Karpas-422 (cell line): ENCODE data around the gene ELF2. TPM values are rescaled to one million over a fixed set of nuclear protein-coding genes. Genes with fewer than 3 reads are reported as not detected.

ENCODE experiments used
- DNase-seq: peaks from one replicate; pipeline ENCODE4 v3.0.0-alpha.2; 2015
- H2AFZ ChIP-seq: fragments of 200-600 bp; sonication (generic); 2 replicates; pipeline ENCODE4 v1.6.1; 2014; ENCODE audit warnings: antibody characterized with exemption, low read length, mixed read lengths
- H3K27ac ChIP-seq: fragments of 200-600 bp; sonication (generic); 2 replicates; pipeline ENCODE4 v1.5.1; 2014; ENCODE audit warnings: mild to moderate bottlenecking, low read length, moderate library complexity
- H3K27me3 ChIP-seq: fragments of 200-600 bp; sonication (generic); 2 replicates; pipeline ENCODE4 v1.6.1; 2014; ENCODE audit warnings: low read length, mixed read lengths
- H3K36me3 ChIP-seq: fragments of 200-600 bp; sonication (generic); 2 replicates; pipeline ENCODE4 v1.6.1; 2014; ENCODE audit warnings: low read length, mixed read lengths; ENCODE audit not compliant: insufficient read depth
- H3K4me1 ChIP-seq: fragments of 200-600 bp; sonication (generic); 2 replicates; pipeline ENCODE4 v1.6.1; 2014; ENCODE audit warnings: mild to moderate bottlenecking, low read length, mixed read lengths
- H3K4me2 ChIP-seq: fragments of 200-600 bp; sonication (generic); 2 replicates; pipeline ENCODE4 v1.6.1; 2014; ENCODE audit warnings: low read length, low read depth, mild to moderate bottlenecking; ENCODE audit not compliant: poor library complexity, severe bottlenecking
- H3K4me3 ChIP-seq: fragments of 200-600 bp; sonication (generic); 2 replicates; pipeline ENCODE4 v1.5.1; 2014; ENCODE audit warnings: mild to moderate bottlenecking, antibody characterized with exemption, low read length, mixed read lengths
- H3K79me2 ChIP-seq: fragments of 200-600 bp; sonication (generic); 2 replicates; pipeline ENCODE4 v1.6.1; 2014; ENCODE audit warnings: mild to moderate bottlenecking, low read length, mixed read lengths
- H3K9ac ChIP-seq: fragments of 200-600 bp; sonication (generic); 2 replicates; pipeline ENCODE4 v1.6.0; 2014; ENCODE audit warnings: low read length
- H3K9me2 ChIP-seq: fragments of 200-600 bp; sonication (generic), shearing (Covaris generic); replicated peaks from 2 replicates; pipeline ENCODE4 v1.6.0; 2014; ENCODE audit warnings: mild to moderate bottlenecking, low read length, moderate library complexity; ENCODE audit not compliant: insufficient read depth
- H3K9me3 ChIP-seq: fragments of 300-700, 200-600 bp; sonication (generic); 2 replicates; pipeline ENCODE4 v1.6.1; 2014; ENCODE audit warnings: low read length, mixed read lengths
- H4K20me1 ChIP-seq: fragments of 200-600 bp; sonication (generic); 2 replicates; pipeline ENCODE4 v1.6.1; 2014; ENCODE audit warnings: mild to moderate bottlenecking, antibody characterized with exemption, low read length, low read depth; ENCODE audit not compliant: insufficient read depth
- total RNA-seq: library from RNA; depleted of rRNA; stranded (reverse); fragments of >200 nt; shearing (Covaris generic); gene quantifications from 2 replicates; pipeline ENCODE4 v1.2.3, GENCODE V29; 2014; ENCODE audit warnings: low replicate concordance

Gene ELF2
- total RNA-seq, 1 experiment from 2014 or later = 33.1 TPM

- Histone ChIP-seq H2AFZ (no peak overlapping the region), H3K4me1 (peaks cover 19% of the 10 kb centered on the region), H3K27ac (no peak overlapping the region), H3K79me2 (no peaks in the 10 kb centered on the region), H3K4me2 (no peak overlapping the region), H3K36me3 (no peaks in the 10 kb centered on the region), H3K4me3 (no peak overlapping the region), H3K9me2 (no peaks in the 10 kb centered on the region), H3K9me3 (no peaks in the 10 kb centered on the region), H4K20me1 (no peaks in the 10 kb centered on the region), H3K9ac (no peak overlapping the region), H3K27me3 (no peaks in the 10 kb centered on the region)
- DNase-seq = no peak
Observed at GRCh38 chr4:139210486-139210885, 33.5 kb upstream of the ELF2 start.

- Histone ChIP-seq H3K9ac (no peak overlapping the region), H3K4me3 (no peak overlapping the region), H2AFZ (no peak overlapping the region), H3K36me3 (no peaks in the 10 kb centered on the region), H3K79me2 (no peaks in the 10 kb centered on the region), H3K27ac (no peak overlapping the region), H3K9me3 (no peaks in the 10 kb centered on the region), H3K4me1 (peaks cover 11% of the 10 kb centered on the region), H3K9me2 (no peaks in the 10 kb centered on the region), H3K4me2 (no peak overlapping the region), H4K20me1 (no peaks in the 10 kb centered on the region), H3K27me3 (no peaks in the 10 kb centered on the region)
- no peak for DNase-seq
Observed at GRCh38 chr4:139209470-139210063, 32.5 kb upstream of the ELF2 start.

- H3K4me2 ChIP-seq = no peak overlapping the region
- H3K4me3 ChIP-seq = no peak overlapping the region
- no peak for DNase-seq
- H3K9ac ChIP-seq = no peak overlapping the region
- H3K27ac ChIP-seq = no peak overlapping the region
- H3K27me3 ChIP-seq = no peaks in the 10 kb centered on the region
- H3K79me2 ChIP-seq = no peaks in the 10 kb centered on the region
- H3K36me3 ChIP-seq = no peaks in the 10 kb centered on the region
- H4K20me1 ChIP-seq = no peaks in the 10 kb centered on the region
- H3K9me3 ChIP-seq = no peaks in the 10 kb centered on the region
- no peaks in the 10 kb centered on the region for H3K9me2 ChIP-seq
- no peak overlapping the region for H2AFZ ChIP-seq
- peaks cover under 1% of the 10 kb centered on the region; the same call in 1 of the 2 replicates for H3K4me1 ChIP-seq
Observed at GRCh38 chr4:139208404-139208945, 31.5 kb upstream of the ELF2 start.

- Histone ChIP-seq H3K27me3 (no peaks in the 10 kb centered on the region), H3K27ac (no peak overlapping the region), H3K36me3 (no peaks in the 10 kb centered on the region), H2AFZ (no peak overlapping the region), H3K79me2 (no peaks in the 10 kb centered on the region), H4K20me1 (no peaks in the 10 kb centered on the region), H3K9me3 (no peaks in the 10 kb centered on the region), H3K4me1 (no peaks in the 10 kb centered on the region), H3K9me2 (no peaks in the 10 kb centered on the region), H3K4me2 (no peak overlapping the region), H3K9ac (no peak overlapping the region), H3K4me3 (no peak overlapping the region)
- no peak for DNase-seq
Observed at GRCh38 chr4:139207873-139208403, 30.9 kb upstream of the ELF2 start.

- H3K4me3 ChIP-seq = no peak overlapping the region
- H2AFZ ChIP-seq = no peak overlapping the region
- no peak overlapping the region for H3K4me2 ChIP-seq
- no peaks in the 10 kb centered on the region for H4K20me1 ChIP-seq
- H3K79me2 ChIP-seq = no peaks in the 10 kb centered on the region
- no peaks in the 10 kb centered on the region for H3K4me1 ChIP-seq
- H3K9me2 ChIP-seq = no peaks in the 10 kb centered on the region
- no peaks in the 10 kb centered on the region for H3K27me3 ChIP-seq
- H3K27ac ChIP-seq = no peak overlapping the region
- DNase-seq = no peak
- H3K9me3 ChIP-seq = no peaks in the 10 kb centered on the region
- no peaks in the 10 kb centered on the region for H3K36me3 ChIP-seq
- H3K9ac ChIP-seq = no peak overlapping the region
Observed at GRCh38 chr4:139207247-139207646, 30.2 kb upstream of the ELF2 start.

GRCh38 chr4:139202991-139203390 lies 26.0 kb upstream of the ELF2 start:
- no peaks in the 10 kb centered on the region for H3K36me3 ChIP-seq
- no peak overlapping the region for H3K4me2 ChIP-seq
- H3K9me2 ChIP-seq = no peaks in the 10 kb centered on the region
- H3K9me3 ChIP-seq = no peaks in the 10 kb centered on the region
- H3K9ac ChIP-seq = no peak overlapping the region
- DNase-seq = no peak
- H2AFZ ChIP-seq = no peak overlapping the region
- no peaks in the 10 kb centered on the region for H4K20me1 ChIP-seq
- H3K4me3 ChIP-seq = no peak overlapping the region
- H3K27ac ChIP-seq = no peak overlapping the region
- no peaks in the 10 kb centered on the region for H3K27me3 ChIP-seq
- no peaks in the 10 kb centered on the region for H3K79me2 ChIP-seq
- H3K4me1 ChIP-seq = no peaks in the 10 kb centered on the region

GRCh38 chr4:139200506-139200905 lies 23.5 kb upstream of the ELF2 start:
- H3K27me3 ChIP-seq = no peaks in the 10 kb centered on the region
- no peak for DNase-seq
- no peak overlapping the region for H3K27ac ChIP-seq
- no peak overlapping the region for H2AFZ ChIP-seq
- no peaks in the 10 kb centered on the region for H3K4me1 ChIP-seq
- no peaks in the 10 kb centered on the region for H3K79me2 ChIP-seq
- no peaks in the 10 kb centered on the region for H3K9me3 ChIP-seq
- H3K4me3 ChIP-seq = no peak overlapping the region
- H3K36me3 ChIP-seq = no peaks in the 10 kb centered on the region
- H3K9ac ChIP-seq = no peak overlapping the region
- no peaks in the 10 kb centered on the region for H3K9me2 ChIP-seq
- no peak overlapping the region for H3K4me2 ChIP-seq
- no peaks in the 10 kb centered on the region for H4K20me1 ChIP-seq

- Histone ChIP-seq H3K4me1 (no peaks in the 10 kb centered on the region), H3K4me3 (no peak overlapping the region), H3K4me2 (no peak overlapping the region), H4K20me1 (no peaks in the 10 kb centered on the region), H3K27ac (no peak overlapping the region), H3K27me3 (no peaks in the 10 kb centered on the region), H3K36me3 (no peaks in the 10 kb centered on the region), H3K9me2 (no peaks in the 10 kb centered on the region), H3K9ac (no peak overlapping the region), H3K79me2 (no peaks in the 10 kb centered on the region), H2AFZ (no peak overlapping the region), H3K9me3 (no peaks in the 10 kb centered on the region)
- DNase-seq = no peak
Observed at GRCh38 chr4:139200102-139200501, 23.1 kb upstream of the ELF2 start.
